Hematopoietic multipotent progenitor cell (in vitro differentiated cells): ENCODE data around the gene DOK6. TPM values are rescaled to one million over a fixed set of nuclear protein-coding genes. Genes with fewer than 3 reads are reported as not detected.

Experiments
- DNase-seq, 3 donors: peaks; one replicate each; pipeline ENCODE4 v3.0.0-alpha.2; 2011 to 2015; ENCODE audit warnings: low read depth in 2 of 3, low spot score in 2 of 3
- total RNA-seq: library from RNA; depleted of rRNA; stranded (reverse); fragments of >200 nt; gene quantifications from one replicate; pipeline ENCODE4 v1.2.3, GENCODE V29; 2012

DOK6 gene
- total RNA-seq, 1 donor, result 1.3 TPM

GRCh38 chr18:69529151-69529550 is 128.5 kb downstream of the DOK6 start:
- no peak for DNase-seq

- DNase-seq, result no peak
Observed at GRCh38 chr18:69531973-69532372, 131.3 kb downstream of the DOK6 start.

GRCh38 chr18:69537183-69537582 is 136.5 kb downstream of the DOK6 start:
- DNase-seq, result no peak

GRCh38 chr18:69538849-69539248 is 138.2 kb downstream of the DOK6 start:
- no peak for DNase-seq

- no peak for DNase-seq
Observed at GRCh38 chr18:69539404-69539803, 138.7 kb downstream of the DOK6 start.

GRCh38 chr18:69556228-69556627 is 155.5 kb downstream of the DOK6 start:
- no peak for DNase-seq

GRCh38 chr18:69557282-69557681 is 156.6 kb downstream of the DOK6 start:
- DNase-seq, result no peak

- no peak for DNase-seq
Observed at GRCh38 chr18:69558052-69558451, 157.4 kb downstream of the DOK6 start.

- DNase-seq, result no peak
Observed at GRCh38 chr18:69559604-69560003, 158.9 kb downstream of the DOK6 start.

- DNase-seq, result no peak
Observed at GRCh38 chr18:69564602-69565001, 163.9 kb downstream of the DOK6 start.

- no peak for DNase-seq
Observed at GRCh38 chr18:69567813-69568488, 167.3 kb downstream of the DOK6 start.

- no peak for DNase-seq
Observed at GRCh38 chr18:69569133-69569532, 168.4 kb downstream of the DOK6 start.

GRCh38 chr18:69574401-69574800 is 173.7 kb downstream of the DOK6 start:
- DNase-seq, result no peak

- no peak for DNase-seq
Observed at GRCh38 chr18:69580107-69580506, 179.4 kb downstream of the DOK6 start.

- DNase-seq, result no peak
Observed at GRCh38 chr18:69584429-69584828, 183.7 kb downstream of the DOK6 start.

- DNase-seq, result no peak
Observed at GRCh38 chr18:69585696-69586095, 185.0 kb downstream of the DOK6 start.

- DNase-seq, result no peak
Observed at GRCh38 chr18:69586537-69586936, 185.8 kb downstream of the DOK6 start.

GRCh38 chr18:69588301-69588700 is 187.6 kb downstream of the DOK6 start:
- no peak for DNase-seq

GRCh38 chr18:69590150-69590549 is 189.5 kb downstream of the DOK6 start:
- no peak for DNase-seq

GRCh38 chr18:69596345-69596744 is 195.7 kb downstream of the DOK6 start:
- DNase-seq, result no peak

- DNase-seq, result no peak
Observed at GRCh38 chr18:69597561-69597960, 196.9 kb downstream of the DOK6 start.

GRCh38 chr18:69599377-69599776 is 198.7 kb downstream of the DOK6 start:
- no peak for DNase-seq

- no peak for DNase-seq
Observed at GRCh38 chr18:69612242-69612641, 211.6 kb downstream of the DOK6 start.
